K562 (cell line): ENCODE data around the gene FGFR4. TPM values are rescaled to one million over a fixed set of nuclear protein-coding genes. Genes with fewer than 3 reads are reported as not detected.

Source experiments
- ATAC-seq: fragments of 200-7000 bp; cut with Tn5 transposase; 3 replicates; pipeline ENCODE4 v1.9.1; 2020; ENCODE audit warnings: moderate library complexity
- BruUV-seq: library from RNA; stranded (reverse); fragments of 400-500 nt; replicated peaks from 2 replicates; lab custom pipeline; 2021; lab: Mats Ljungman, UMichigan
- CTCF ChIA-PET: fragments of 300-600 bp; formaldehyde crosslinking; extraction: SDS; loops from one replicate; lab custom pipeline; 2021; ENCODE audit warnings: low intra/inter-chr PET ratio; lab: Yijun Ruan, JAX
- POLR2A ChIA-PET: fragments of 300-600, 350-650 bp; sonication (Branson Sonifier 250); formaldehyde crosslinking; extraction: SDS; loops from one replicate; lab custom pipeline; 2021; ENCODE audit warnings: antibody characterized with exemption, inconsistent platforms; lab: Yijun Ruan, JAX
- DNase-seq, 4 experiments: peaks; one replicate each; pipeline versions ENCODE4 v3.0.0 to v3.0.0-alpha.2; 2011 to 2018; ENCODE audit warnings: low spot score in 3 of 4, mixed read lengths in 3 of 4; ENCODE audit errors: extremely low read depth in 1 of 4
- FAIRE-seq: peaks from 2 replicates; lab custom pipeline; 2011; peaks lifted over from hg19 to GRCh38; lab: Jason Lieb, UNC
- H2AFZ ChIP-seq: 2 replicates; pipeline ENCODE4 v1.6.0; 2011; ENCODE audit warnings: low read depth, low read length, control low read depth, inconsistent platforms
- H3K27ac ChIP-seq: fragments of 200-600 bp; 3 replicates; pipeline ENCODE4 v1.8.0; 2011; ENCODE audit warnings: low read depth, mild to moderate bottlenecking, control low read depth, inconsistent platforms, low read length, moderate library complexity, mixed read lengths; ENCODE audit errors: extremely low read depth
- H3K27me3 ChIP-seq, 2 experiments: fragments of 300-600 bp in 1 of 2; 2 replicates in 1 of 2; 3 replicates in 1 of 2; pipeline versions ENCODE4 v1.6.0 to v1.8.0; 2011; ENCODE audit warnings: inconsistent platforms in 2 of 2, low read length in 2 of 2, mild to moderate bottlenecking in 1 of 2, mixed read lengths in 1 of 2, moderate library complexity in 1 of 2; ENCODE audit not compliant: control insufficient read depth in 2 of 2, insufficient read depth in 2 of 2
- H3K36me3 ChIP-seq: fragments of 300-600 bp; 3 replicates; pipeline ENCODE4 v1.8.0; 2011; ENCODE audit warnings: mild to moderate bottlenecking, low read length, inconsistent platforms; ENCODE audit not compliant: control insufficient read depth, insufficient read depth
- H3K4me1 ChIP-seq, 2 experiments: fragments of 200-600 bp in 1 of 2; replicated peaks in 1 of 2; 2 replicates in 1 of 2; 3 replicates in 1 of 2; pipeline versions ENCODE4 v1.5.1 to v1.8.0; 2011; ENCODE audit warnings: inconsistent platforms in 2 of 2, low read length in 2 of 2, mild to moderate bottlenecking in 1 of 2, mixed read lengths in 1 of 2, moderate library complexity in 1 of 2; ENCODE audit not compliant: control insufficient read depth in 2 of 2, insufficient read depth in 2 of 2
- H3K4me2 ChIP-seq: 2 replicates; pipeline ENCODE4 v1.6.1; 2011; ENCODE audit warnings: low read length, control low read depth, inconsistent platforms, mixed read lengths; ENCODE audit not compliant: insufficient read depth
- H3K4me3 ChIP-seq: fragments of 200-600 bp; sonication (generic), shearing (Covaris generic); 2 replicates; pipeline ENCODE4 v1.5.1; 2016; ENCODE audit warnings: control low read depth, inconsistent platforms
- H3K79me2 ChIP-seq: fragments of 200-600 bp; 3 replicates; pipeline ENCODE4 v1.8.0; 2011; ENCODE audit warnings: low read length, inconsistent platforms; ENCODE audit not compliant: control insufficient read depth, insufficient read depth
- H3K9ac ChIP-seq, 2 experiments: 2 replicates each; pipeline versions ENCODE4 v1.6.0 to v1.6.1; 2011; ENCODE audit warnings: low read depth in 2 of 2, low read length in 2 of 2, control low read depth in 1 of 2, inconsistent platforms in 1 of 2, mild to moderate bottlenecking in 1 of 2, mixed read lengths in 1 of 2; ENCODE audit not compliant: insufficient read depth in 1 of 2
- H3K9me1 ChIP-seq: one replicate; pipeline ENCODE4 v1.6.0; 2011; ENCODE audit warnings: inconsistent platforms, mild to moderate bottlenecking, low read length, moderate library complexity; ENCODE audit not compliant: control insufficient read depth, insufficient read depth
- H3K9me3 ChIP-seq: replicated peaks from 2 replicates; pipeline ENCODE4 v1.5.1; 2011; ENCODE audit warnings: low read depth, low read length, inconsistent platforms; ENCODE audit not compliant: control insufficient read depth, insufficient read depth
- H4K20me1 ChIP-seq: replicated peaks from 2 replicates; pipeline ENCODE4 v1.6.1; 2011; ENCODE audit warnings: low read length, inconsistent platforms, mixed read lengths; ENCODE audit not compliant: control insufficient read depth, insufficient read depth
- DMBX1 ChIP-seq: fragments of 250-450 bp; sonication (Bioruptor Pico); IDR thresholded peaks from 2 replicates; pipeline ENCODE4 v1.8.0; 2022; ENCODE audit warnings: inconsistent platforms, mild to moderate bottlenecking, moderate library complexity, borderline replicate concordance
- ERF ChIP-seq: fragments of 450-650 bp; formaldehyde crosslinking; IDR thresholded peaks from 2 replicates; pipeline ENCODE4 v1.4.0; 2020; ENCODE audit warnings: mild to moderate bottlenecking, mixed read lengths
- ESRRA ChIP-seq: fragments of 450-650 bp; IDR thresholded peaks from 2 replicates; pipeline ENCODE4 v1.6.1; 2014; ENCODE audit warnings: low read depth, mild to moderate bottlenecking, moderate library complexity, borderline replicate concordance
- MTA2 ChIP-seq: fragments of 450-650 bp; IDR thresholded peaks from 2 replicates; pipeline ENCODE4 v1.6.1; 2016; ENCODE audit warnings: low read depth
- POLR2AphosphoS2 ChIP-seq: IDR thresholded peaks from 2 replicates; pipeline ENCODE4 v1.6.1; 2012; ENCODE audit warnings: low read length, improper control_type of control experiment
- POLR2H ChIP-seq: IDR thresholded peaks from 2 replicates; pipeline ENCODE4 v1.6.1; 2016; ENCODE audit warnings: missing genetic modification characterization, low read depth, mild to moderate bottlenecking, control low read depth, missing compliant biosample characterization, moderate library complexity
- PTRF ChIP-seq: fragments of 450-650 bp; IDR thresholded peaks from 2 replicates; pipeline ENCODE4 v1.6.1; 2016; ENCODE audit warnings: mild to moderate bottlenecking, missing genetic modification characterization, missing compliant biosample characterization
- RBFOX2 ChIP-seq: fragments of 200-400 bp; formaldehyde crosslinking; IDR thresholded peaks from 2 replicates; pipeline ENCODE4 v1.6.1; 2017; ENCODE audit warnings: low read depth, mild to moderate bottlenecking, low read length, moderate library complexity
- RFX7 ChIP-seq: fragments of 250-450 bp; sonication (Bioruptor Pico); IDR thresholded peaks from 2 replicates; pipeline ENCODE4 v1.5.1; 2021; ENCODE audit warnings: mild to moderate bottlenecking
- TOE1 ChIP-seq, 2 experiments: fragments of 450-650 bp in 1 of 2; sonication (generic) in 1 of 2; formaldehyde crosslinking in 1 of 2; IDR thresholded peaks; 2 replicates each; pipeline versions ENCODE4 v1.7.1 to v1.8.0; 2016 to 2022; ENCODE audit warnings: borderline replicate concordance in 2 of 2, mild to moderate bottlenecking in 2 of 2, antibody characterized with exemption in 1 of 2, inconsistent platforms in 1 of 2, low read depth in 1 of 2, missing genetic modification reagents in 1 of 2, moderate library complexity in 1 of 2
- TRIM28 ChIP-seq: fragments of 450-650 bp; IDR thresholded peaks from 2 replicates; pipeline ENCODE4 v1.6.1; 2017
- ZNF197 ChIP-seq: fragments of 200-800 bp; sonication (Bioruptor generic); IDR thresholded peaks from 2 replicates; pipeline ENCODE4 v1.6.1; 2016; ENCODE audit warnings: low read depth, missing genetic modification characterization, missing compliant biosample characterization
- WGBS: fragments of 100-300 bp; shearing (Covaris generic); methylation state at CpG from one replicate; pipeline ENCODE4 v1.1.6; 2016; ENCODE audit warnings: low coverage, mixed read lengths; ENCODE audit not compliant: insufficient coverage; ENCODE audit errors: missing lambda C conversion rate; 5-methylcytosine and 5-hydroxymethylcytosine counted together
- in situ Hi-C: fragments of 300-500 bp; cut with MboI; formaldehyde crosslinking; loops from 4 replicates; pipeline ENCODE4 v1.15.0; 2018; ENCODE audit warnings: inconsistent platforms, mixed read lengths
- intact Hi-C: fragments of 100-400 bp; cut with micrococcal nuclease; formaldehyde crosslinking; loops from 2 replicates; pipeline ENCODE4 v1.14.2; 2022
- polyA plus RNA-seq, 8 experiments: library from polyadenylated mRNA; depleted of rRNA in 4 of 8; stranded (reverse) in 5 of 8; unstranded in 3 of 8; fragments of >200 nt; fragmentation: Nextera tagmentation in 2 of 8; fragmentation: Illumina TruSeq in 1 of 8; extraction: Ambion mirVana in 2 of 8; extraction: Trizol in 1 of 8; gene quantifications; 2 replicates each; pipeline versions ENCODE4 v1.2.1 to v1.2.3, GENCODE V29; 2011 to 2014; ENCODE audit warnings: inconsistent platforms in 1 of 8, missing spikeins in 1 of 8
- total RNA-seq, 7 experiments: library from RNA; depleted of rRNA in 6 of 7; stranded (reverse); fragments of >200 nt in 6 of 7; fragmentation: Illumina TruSeq in 2 of 7; extraction: Trizol in 2 of 7; gene quantifications; 2 replicates each; pipeline versions ENCODE4 v1.2.1 to v1.2.3, GENCODE V29; 2011 to 2021; ENCODE audit warnings: low replicate concordance in 1 of 7
- TF ChIP-seq, protein P1 (sequence below): fragments of 250-450 bp; sonication (Bioruptor Pico); IDR thresholded peaks from 2 replicates; pipeline ENCODE4 v1.8.0; 2022; ENCODE audit warnings: moderate library complexity, mild to moderate bottlenecking, inconsistent platforms
- TF ChIP-seq, protein P2 (sequence below), 2 experiments: fragments of 250-450 bp in 1 of 2; fragments of 450-650 bp in 1 of 2; sonication (Bioruptor Pico) in 1 of 2; IDR thresholded peaks; 2 replicates each; pipeline versions ENCODE4 v1.6.1 to v1.8.0; 2016 to 2021; ENCODE audit warnings: mild to moderate bottlenecking in 2 of 2, moderate library complexity in 2 of 2, missing compliant biosample characterization in 1 of 2, missing genetic modification characterization in 1 of 2
- TF ChIP-seq, protein P3 (sequence below): sonication (generic); formaldehyde crosslinking; IDR thresholded peaks from 2 replicates; pipeline ENCODE4 v1.8.1; 2023; ENCODE audit warnings: mild to moderate bottlenecking, missing genetic modification reagents, moderate library complexity
- TF ChIP-seq, protein P4 (sequence below): fragments of 250-450 bp; sonication (Bioruptor Pico); IDR thresholded peaks from 2 replicates; pipeline ENCODE4 v1.8.0; 2022; ENCODE audit warnings: inconsistent platforms, mild to moderate bottlenecking, moderate library complexity, borderline replicate concordance

Gene FGFR4
- total and polyA plus RNA-seq, 9 of the 15 experiments (the other 6 are each of a cell fraction or from before 2014, with no cell fraction given) = 0.76 to 35.4 (median 7.5) TPM

DNA sequence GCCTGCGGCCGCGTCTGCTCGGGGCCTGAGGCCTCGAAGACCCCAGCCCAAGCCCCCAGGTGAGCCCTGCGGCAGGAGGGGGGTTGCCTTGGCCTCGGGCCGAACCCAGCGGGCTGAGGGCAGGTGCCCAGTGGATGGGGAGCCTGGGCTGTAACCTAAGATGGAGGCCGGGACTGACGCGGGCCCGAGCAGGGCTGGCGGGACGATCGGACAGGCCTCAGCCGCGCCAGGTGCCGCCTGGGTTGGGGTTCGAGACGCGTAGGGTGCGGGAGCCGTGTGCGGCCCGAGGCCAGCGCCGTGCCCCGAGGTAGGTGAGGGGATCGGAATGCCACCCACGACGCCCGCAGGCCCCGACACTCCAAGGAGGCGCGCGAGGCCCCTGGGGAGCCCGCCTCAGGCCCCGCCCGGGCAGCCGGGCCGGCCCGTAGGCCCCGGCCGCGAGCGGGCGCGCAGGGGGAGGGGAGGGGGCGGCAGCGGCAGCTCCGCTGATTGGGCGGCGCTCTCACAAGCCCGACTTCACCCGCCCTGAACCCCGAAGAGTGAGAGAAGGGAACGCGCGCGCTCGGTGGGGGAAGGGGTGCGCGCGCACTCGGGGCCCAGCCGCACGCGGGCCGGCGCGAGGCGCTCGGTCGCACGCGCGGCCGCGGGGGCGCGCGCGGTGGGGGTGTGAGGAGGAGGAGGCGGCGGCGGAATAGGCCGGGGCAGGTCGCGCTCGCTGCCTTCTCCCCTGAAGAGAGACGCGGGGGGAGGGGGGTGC is 46.6 kb downstream of the FGFR4 start, which contains the start of gene NSD1:
NSD1 (plus strand) TSS at position 678 of the 757 bp plus-strand sequence. CDS start 1,331 bp downstream, outside the sequence.
- peak; percentile 95 to 97 (median 96) for DNase-seq
- peak; percentile 32 for FAIRE-seq
- WGBS = 24% methylated on average over 33 of the region's 93 CpGs
- Histone ChIP-seq H3K4me1 (peaks cover 23 to 29% of the 10 kb centered on the region in 2 experiments), H3K79me2 (peaks cover 43% of the 10 kb centered on the region), H4K20me1 (no peaks in the 10 kb centered on the region; the same call in 1 of the 2 replicates), H3K4me2 (peak within 1 kb of the TSS; percentile 82), H3K36me3 (peaks cover 34% of the 10 kb centered on the region), H3K9ac (peak within 1 kb of the TSS; percentile 74 to 97), H3K9me1 (no peaks in the 10 kb centered on the region), H3K9me3 (no peaks in the 10 kb centered on the region), H3K27me3 (no peaks in the 10 kb centered on the region), H3K4me3 (peak within 1 kb of the TSS; percentile 71), H3K27ac (peak within 1 kb of the TSS; percentile 91), H2AFZ (peak within 1 kb of the TSS; percentile 97)
- no TSS peak for BruUV-seq
- POLR2A ChIA-PET = interaction anchor here (0.7 to 2.4 kb wide), 2 partner anchors 15 to 137 kb away, joined by 3 to 6 read pairs; no protein-coding TSS in a partner anchor
- intact Hi-C loops (loop anchor here (5.0 kb wide), 1 partner anchor 169 kb away; the partner anchor contains the start of genes PRELID1 and RAB24), in situ Hi-C loops (no loop called here)
- CTCF ChIA-PET = no interaction called here
- peak; percentile 84 for ATAC-seq
- TF ChIP-seq DMBX1 (CRISPR knock-in tag) = peak; percentile 90
- TF ChIP-seq PTRF (tag) = no peak
- TF ChIP-seq, protein P1, sequence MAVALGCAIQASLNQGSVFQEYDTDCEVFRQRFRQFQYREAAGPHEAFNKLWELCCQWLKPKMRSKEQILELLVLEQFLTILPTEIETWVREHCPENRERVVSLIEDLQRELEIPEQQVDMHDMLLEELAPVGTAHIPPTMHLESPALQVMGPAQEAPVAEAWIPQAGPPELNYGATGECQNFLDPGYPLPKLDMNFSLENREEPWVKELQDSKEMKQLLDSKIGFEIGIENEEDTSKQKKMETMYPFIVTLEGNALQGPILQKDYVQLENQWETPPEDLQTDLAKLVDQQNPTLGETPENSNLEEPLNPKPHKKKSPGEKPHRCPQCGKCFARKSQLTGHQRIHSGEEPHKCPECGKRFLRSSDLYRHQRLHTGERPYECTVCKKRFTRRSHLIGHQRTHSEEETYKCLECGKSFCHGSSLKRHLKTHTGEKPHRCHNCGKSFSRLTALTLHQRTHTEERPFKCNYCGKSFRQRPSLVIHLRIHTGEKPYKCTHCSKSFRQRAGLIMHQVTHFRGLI = 0 out of 2 replicates have a peak, but pooled peaks have one; percentile 31
- peak; percentile 42; the same call in 1 of the 2 replicates for TF ChIP-seq POLR2H (tag)
- TF ChIP-seq, protein P2, sequence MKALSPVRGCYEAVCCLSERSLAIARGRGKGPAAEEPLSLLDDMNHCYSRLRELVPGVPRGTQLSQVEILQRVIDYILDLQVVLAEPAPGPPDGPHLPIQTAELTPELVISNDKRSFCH (CRISPR knock-in tag; IDR thresholded peaks at IDR 0.05) = no peak
- TF ChIP-seq, protein P2 (tag; IDR thresholded peaks at IDR 0.05) = 0 out of 2 replicates have a peak, but pooled peaks have one; percentile 43
- no peak for TF ChIP-seq TRIM28
- no peak for TF ChIP-seq RFX7
- TF ChIP-seq MTA2 = no peak
- TF ChIP-seq, protein P3, sequence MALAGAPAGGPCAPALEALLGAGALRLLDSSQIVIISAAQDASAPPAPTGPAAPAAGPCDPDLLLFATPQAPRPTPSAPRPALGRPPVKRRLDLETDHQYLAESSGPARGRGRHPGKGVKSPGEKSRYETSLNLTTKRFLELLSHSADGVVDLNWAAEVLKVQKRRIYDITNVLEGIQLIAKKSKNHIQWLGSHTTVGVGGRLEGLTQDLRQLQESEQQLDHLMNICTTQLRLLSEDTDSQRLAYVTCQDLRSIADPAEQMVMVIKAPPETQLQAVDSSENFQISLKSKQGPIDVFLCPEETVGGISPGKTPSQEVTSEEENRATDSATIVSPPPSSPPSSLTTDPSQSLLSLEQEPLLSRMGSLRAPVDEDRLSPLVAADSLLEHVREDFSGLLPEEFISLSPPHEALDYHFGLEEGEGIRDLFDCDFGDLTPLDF = no peak
- no peak for TF ChIP-seq ESRRA
- no peak for TF ChIP-seq POLR2AphosphoS2
- TF ChIP-seq, protein P4, sequence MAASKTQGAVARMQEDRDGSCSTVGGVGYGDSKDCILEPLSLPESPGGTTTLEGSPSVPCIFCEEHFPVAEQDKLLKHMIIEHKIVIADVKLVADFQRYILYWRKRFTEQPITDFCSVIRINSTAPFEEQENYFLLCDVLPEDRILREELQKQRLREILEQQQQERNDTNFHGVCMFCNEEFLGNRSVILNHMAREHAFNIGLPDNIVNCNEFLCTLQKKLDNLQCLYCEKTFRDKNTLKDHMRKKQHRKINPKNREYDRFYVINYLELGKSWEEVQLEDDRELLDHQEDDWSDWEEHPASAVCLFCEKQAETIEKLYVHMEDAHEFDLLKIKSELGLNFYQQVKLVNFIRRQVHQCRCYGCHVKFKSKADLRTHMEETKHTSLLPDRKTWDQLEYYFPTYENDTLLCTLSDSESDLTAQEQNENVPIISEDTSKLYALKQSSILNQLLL (CRISPR knock-in tag) = no peak
- TF ChIP-seq RBFOX2 = peak; percentile 73
- TF ChIP-seq ERF = no peak
- peak; percentile 94 for TF ChIP-seq ZNF197 (CRISPR knock-in tag)
- TF ChIP-seq TOE1 (IDR thresholded peaks at IDR 0.05; ENCODE audit: borderline replicate concordance) = no peak
- no peak for TF ChIP-seq TOE1 (CRISPR knock-in tag; IDR thresholded peaks at IDR 0.05; ENCODE audit: borderline replicate concordance, low read depth)
